ENCODE data around the gene PJVK. TPM values are rescaled to one million over a fixed set of nuclear protein-coding genes. Genes with fewer than 3 reads are reported as not detected.

PJVK gene
- total and polyA plus RNA-seq, 2 experiments from 2014 or later: 1.6 to 2.1 TPM

- Histone ChIP-seq H3K27ac (ENCODE audit: low read depth) (no peak overlapping the region), H3K9me2 (ENCODE audit: insufficient read depth) (no peaks in the 10 kb centered on the region), H3K27me3 (ENCODE audit: insufficient read depth) (no peaks in the 10 kb centered on the region), H3K4me2 (peak overlapping the region; percentile 92), H3K4me1 (ENCODE audit: insufficient read depth) (peaks cover 9% of the 10 kb centered on the region), H3F3A (replicated peaks; ENCODE audit: low read depth) (0 out of 2 replicates have a peak, but pooled peaks cover 4% of the 10 kb centered on the region), H2AFZ (no peak overlapping the region), H3K36me3 (ENCODE audit: insufficient read depth) (peaks cover 29% of the 10 kb centered on the region; the same call in 1 of the 2 replicates), H3K4me3 (peak overlapping the region; percentile 80), H4K20me1 (replicated peaks; ENCODE audit: insufficient read depth) (peaks cover 7% of the 10 kb centered on the region), H3K79me2 (replicated peaks; ENCODE audit: insufficient read depth) (peaks cover 31% of the 10 kb centered on the region)
- Mint-ChIP-seq H3K4me3 (peak overlapping the region; percentile 87), H3K9me3 (no peaks in the 10 kb centered on the region), H3K27ac (no peak overlapping the region), H3K27me3 (ENCODE audit: insufficient read depth, low read depth, poor library complexity) (peaks cover 7% of the 10 kb centered on the region), H3K4me1 (peaks cover 18% of the 10 kb centered on the region), H3K36me3 (ENCODE audit: low read depth) (peaks cover 43% of the 10 kb centered on the region)
- TF ChIP-seq, protein P1, sequence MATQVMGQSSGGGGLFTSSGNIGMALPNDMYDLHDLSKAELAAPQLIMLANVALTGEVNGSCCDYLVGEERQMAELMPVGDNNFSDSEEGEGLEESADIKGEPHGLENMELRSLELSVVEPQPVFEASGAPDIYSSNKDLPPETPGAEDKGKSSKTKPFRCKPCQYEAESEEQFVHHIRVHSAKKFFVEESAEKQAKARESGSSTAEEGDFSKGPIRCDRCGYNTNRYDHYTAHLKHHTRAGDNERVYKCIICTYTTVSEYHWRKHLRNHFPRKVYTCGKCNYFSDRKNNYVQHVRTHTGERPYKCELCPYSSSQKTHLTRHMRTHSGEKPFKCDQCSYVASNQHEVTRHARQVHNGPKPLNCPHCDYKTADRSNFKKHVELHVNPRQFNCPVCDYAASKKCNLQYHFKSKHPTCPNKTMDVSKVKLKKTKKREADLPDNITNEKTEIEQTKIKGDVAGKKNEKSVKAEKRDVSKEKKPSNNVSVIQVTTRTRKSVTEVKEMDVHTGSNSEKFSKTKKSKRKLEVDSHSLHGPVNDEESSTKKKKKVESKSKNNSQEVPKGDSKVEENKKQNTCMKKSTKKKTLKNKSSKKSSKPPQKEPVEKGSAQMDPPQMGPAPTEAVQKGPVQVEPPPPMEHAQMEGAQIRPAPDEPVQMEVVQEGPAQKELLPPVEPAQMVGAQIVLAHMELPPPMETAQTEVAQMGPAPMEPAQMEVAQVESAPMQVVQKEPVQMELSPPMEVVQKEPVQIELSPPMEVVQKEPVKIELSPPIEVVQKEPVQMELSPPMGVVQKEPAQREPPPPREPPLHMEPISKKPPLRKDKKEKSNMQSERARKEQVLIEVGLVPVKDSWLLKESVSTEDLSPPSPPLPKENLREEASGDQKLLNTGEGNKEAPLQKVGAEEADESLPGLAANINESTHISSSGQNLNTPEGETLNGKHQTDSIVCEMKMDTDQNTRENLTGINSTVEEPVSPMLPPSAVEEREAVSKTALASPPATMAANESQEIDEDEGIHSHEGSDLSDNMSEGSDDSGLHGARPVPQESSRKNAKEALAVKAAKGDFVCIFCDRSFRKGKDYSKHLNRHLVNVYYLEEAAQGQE (IDR thresholded peaks at IDR 0.05; ENCODE audit: unreplicated experiment): no peak
- TF ChIP-seq ZNF331 (CRISPR knock-in tag; IDR thresholded peaks at IDR 0.05; ENCODE audit: low read depth): no peak
- no peak for TF ChIP-seq STAT1 (IDR thresholded peaks at IDR 0.05; ENCODE audit: unreplicated experiment)
- no peak for TF ChIP-seq EZH2phosphoT487 (IDR thresholded peaks at IDR 0.05; ENCODE audit: unreplicated experiment)
- TF ChIP-seq, protein P2, sequence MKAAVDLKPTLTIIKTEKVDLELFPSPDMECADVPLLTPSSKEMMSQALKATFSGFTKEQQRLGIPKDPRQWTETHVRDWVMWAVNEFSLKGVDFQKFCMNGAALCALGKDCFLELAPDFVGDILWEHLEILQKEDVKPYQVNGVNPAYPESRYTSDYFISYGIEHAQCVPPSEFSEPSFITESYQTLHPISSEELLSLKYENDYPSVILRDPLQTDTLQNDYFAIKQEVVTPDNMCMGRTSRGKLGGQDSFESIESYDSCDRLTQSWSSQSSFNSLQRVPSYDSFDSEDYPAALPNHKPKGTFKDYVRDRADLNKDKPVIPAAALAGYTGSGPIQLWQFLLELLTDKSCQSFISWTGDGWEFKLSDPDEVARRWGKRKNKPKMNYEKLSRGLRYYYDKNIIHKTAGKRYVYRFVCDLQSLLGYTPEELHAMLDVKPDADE (IDR thresholded peaks at IDR 0.05): no peak
- no peak for TF ChIP-seq JUNB (IDR thresholded peaks at IDR 0.05; ENCODE audit: unreplicated experiment)
- TF ChIP-seq, protein P3, sequence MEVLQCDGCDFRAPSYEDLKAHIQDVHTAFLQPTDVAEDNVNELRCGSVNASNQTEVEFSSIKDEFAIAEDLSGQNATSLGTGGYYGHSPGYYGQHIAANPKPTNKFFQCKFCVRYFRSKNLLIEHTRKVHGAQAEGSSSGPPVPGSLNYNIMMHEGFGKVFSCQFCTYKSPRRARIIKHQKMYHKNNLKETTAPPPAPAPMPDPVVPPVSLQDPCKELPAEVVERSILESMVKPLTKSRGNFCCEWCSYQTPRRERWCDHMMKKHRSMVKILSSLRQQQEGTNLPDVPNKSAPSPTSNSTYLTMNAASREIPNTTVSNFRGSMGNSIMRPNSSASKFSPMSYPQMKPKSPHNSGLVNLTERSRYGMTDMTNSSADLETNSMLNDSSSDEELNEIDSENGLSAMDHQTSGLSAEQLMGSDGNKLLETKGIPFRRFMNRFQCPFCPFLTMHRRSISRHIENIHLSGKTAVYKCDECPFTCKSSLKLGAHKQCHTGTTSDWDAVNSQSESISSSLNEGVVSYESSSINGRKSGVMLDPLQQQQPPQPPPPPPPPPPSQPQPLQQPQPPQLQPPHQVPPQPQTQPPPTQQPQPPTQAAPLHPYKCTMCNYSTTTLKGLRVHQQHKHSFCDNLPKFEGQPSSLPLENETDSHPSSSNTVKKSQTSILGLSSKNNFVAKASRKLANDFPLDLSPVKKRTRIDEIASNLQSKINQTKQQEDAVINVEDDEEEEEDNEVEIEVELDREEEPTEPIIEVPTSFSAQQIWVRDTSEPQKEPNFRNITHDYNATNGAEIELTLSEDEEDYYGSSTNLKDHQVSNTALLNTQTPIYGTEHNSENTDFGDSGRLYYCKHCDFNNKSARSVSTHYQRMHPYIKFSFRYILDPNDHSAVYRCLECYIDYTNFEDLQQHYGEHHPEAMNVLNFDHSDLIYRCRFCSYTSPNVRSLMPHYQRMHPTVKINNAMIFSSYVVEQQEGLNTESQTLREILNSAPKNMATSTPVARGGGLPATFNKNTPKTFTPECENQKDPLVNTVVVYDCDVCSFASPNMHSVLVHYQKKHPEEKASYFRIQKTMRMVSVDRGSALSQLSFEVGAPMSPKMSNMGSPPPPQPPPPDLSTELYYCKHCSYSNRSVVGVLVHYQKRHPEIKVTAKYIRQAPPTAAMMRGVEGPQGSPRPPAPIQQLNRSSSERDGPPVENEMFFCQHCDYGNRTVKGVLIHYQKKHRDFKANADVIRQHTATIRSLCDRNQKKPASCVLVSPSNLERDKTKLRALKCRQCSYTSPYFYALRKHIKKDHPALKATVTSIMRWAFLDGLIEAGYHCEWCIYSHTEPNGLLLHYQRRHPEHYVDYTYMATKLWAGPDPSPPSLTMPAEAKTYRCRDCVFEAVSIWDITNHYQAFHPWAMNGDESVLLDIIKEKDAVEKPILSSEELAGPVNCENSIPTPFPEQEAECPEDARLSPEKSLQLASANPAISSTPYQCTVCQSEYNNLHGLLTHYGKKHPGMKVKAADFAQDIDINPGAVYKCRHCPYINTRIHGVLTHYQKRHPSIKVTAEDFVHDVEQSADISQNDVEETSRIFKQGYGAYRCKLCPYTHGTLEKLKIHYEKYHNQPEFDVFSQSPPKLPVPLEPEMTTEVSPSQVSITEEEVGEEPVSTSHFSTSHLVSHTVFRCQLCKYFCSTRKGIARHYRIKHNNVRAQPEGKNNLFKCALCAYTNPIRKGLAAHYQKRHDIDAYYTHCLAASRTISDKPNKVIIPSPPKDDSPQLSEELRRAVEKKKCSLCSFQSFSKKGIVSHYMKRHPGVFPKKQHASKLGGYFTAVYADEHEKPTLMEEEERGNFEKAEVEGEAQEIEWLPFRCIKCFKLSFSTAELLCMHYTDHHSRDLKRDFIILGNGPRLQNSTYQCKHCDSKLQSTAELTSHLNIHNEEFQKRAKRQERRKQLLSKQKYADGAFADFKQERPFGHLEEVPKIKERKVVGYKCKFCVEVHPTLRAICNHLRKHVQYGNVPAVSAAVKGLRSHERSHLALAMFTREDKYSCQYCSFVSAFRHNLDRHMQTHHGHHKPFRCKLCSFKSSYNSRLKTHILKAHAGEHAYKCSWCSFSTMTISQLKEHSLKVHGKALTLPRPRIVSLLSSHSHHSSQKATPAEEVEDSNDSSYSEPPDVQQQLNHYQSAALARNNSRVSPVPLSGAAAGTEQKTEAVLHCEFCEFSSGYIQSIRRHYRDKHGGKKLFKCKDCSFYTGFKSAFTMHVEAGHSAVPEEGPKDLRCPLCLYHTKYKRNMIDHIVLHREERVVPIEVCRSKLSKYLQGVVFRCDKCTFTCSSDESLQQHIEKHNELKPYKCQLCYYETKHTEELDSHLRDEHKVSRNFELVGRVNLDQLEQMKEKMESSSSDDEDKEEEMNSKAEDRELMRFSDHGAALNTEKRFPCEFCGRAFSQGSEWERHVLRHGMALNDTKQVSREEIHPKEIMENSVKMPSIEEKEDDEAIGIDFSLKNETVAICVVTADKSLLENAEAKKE (CRISPR knock-in tag; IDR thresholded peaks at IDR 0.05): no peak
- DNase-seq (ENCODE audit: low spot score): no peak
- no peak for ATAC-seq
Measured at GRCh38 chr2:178448968-178449661, 2.1 kb upstream of the PJVK start.

Data from GM23338 (cell line).